Heart left ventricle (tissue), 16 donors: Measurements from ENCODE around the gene TFAP2B. TPM values are rescaled to one million over a fixed set of nuclear protein-coding genes. Genes with fewer than 3 reads are reported as not detected.

ENCODE experiments used
- ATAC-seq, 4 donors: fragments of 200-7000 bp; cut with Tn5 transposase; one replicate each; pipeline ENCODE4 v1.9.1; 2020 to 2022; ENCODE audit warnings: moderate library complexity in 4 of 4, mild to moderate bottlenecking in 3 of 4, moderate number of reproducible peaks in 1 of 4
- DNase-seq, 5 donors: peaks; one replicate each; pipeline ENCODE4 v3.0.0-alpha.2; 2020
- H3K27ac ChIP-seq, 12 donors: fragments of 200-600 bp; sonication (generic) in 4 of 12; one replicate each; pipeline versions ENCODE4 v1.5.0 to v1.8.0; 2016 to 2022; ENCODE audit warnings: mild to moderate bottlenecking in 2 of 12
- H3K27me3 ChIP-seq, 9 donors: fragments of 200-600 bp; sonication (generic) in 2 of 9; one replicate each; pipeline versions ENCODE4 v1.5.1 to v1.8.0; 2016 to 2022; ENCODE audit warnings: mild to moderate bottlenecking in 3 of 9
- H3K36me3 ChIP-seq, 9 donors: fragments of 200-600 bp; sonication (generic) in 2 of 9; one replicate each; pipeline versions ENCODE4 v1.5.0 to v1.8.0; 2018 to 2022; ENCODE audit warnings: mild to moderate bottlenecking in 2 of 9
- H3K4me1 ChIP-seq, 12 donors: fragments of 200-600 bp; sonication (generic) in 4 of 12; one replicate each; pipeline versions ENCODE4 v1.5.0 to v1.8.0; 2016 to 2022; ENCODE audit warnings: mild to moderate bottlenecking in 3 of 12
- H3K4me3 ChIP-seq, 12 donors: fragments of 200-600 bp; sonication (generic) in 4 of 12; one replicate each; pipeline versions ENCODE4 v1.5.0 to v1.8.0; 2017 to 2022; ENCODE audit warnings: mild to moderate bottlenecking in 9 of 12, moderate library complexity in 4 of 12
- H3K9me3 ChIP-seq, 12 donors: fragments of 200-600 bp; sonication (generic) in 4 of 12; one replicate each; pipeline versions ENCODE4 v1.5.0 to v1.8.0; 2016 to 2022; ENCODE audit warnings: mild to moderate bottlenecking in 1 of 12
- CTCF ChIP-seq, 12 donors: fragments of 200-600 bp; sonication (generic) in 4 of 12; IDR thresholded peaks; one replicate each; pipeline versions ENCODE4 v1.5.0 to v1.8.0; 2018 to 2022; ENCODE audit warnings: antibody characterized with exemption in 12 of 12, mild to moderate bottlenecking in 5 of 12
- POLR2A ChIP-seq, 2 donors: fragments of 450-650 bp; IDR thresholded peaks; one replicate each; pipeline ENCODE4 v1.6.1; 2017; ENCODE audit warnings: antibody characterized with exemption in 2 of 2, mild to moderate bottlenecking in 2 of 2, moderate library complexity in 2 of 2
- WGBS, 4 donors: extraction: QIAGEN DNeasy Blood & Tissue Kit in 2 of 4; methylation state at CpG; one replicate each; pipeline versions ENCODE4 v1.1.5 to v1.1.7; 2013 to 2018; 5-methylcytosine and 5-hydroxymethylcytosine counted together
- intact Hi-C, 10 donors: fragments of 100-400 bp; cut with DNase I; formaldehyde crosslinking; loops; one replicate each; pipeline versions ENCODE4 v1.11.1 to v1.14.2; 2022
- polyA plus RNA-seq, 2 donors: library from polyadenylated mRNA; stranded (reverse); fragments of 200-250 nt; gene quantifications; one replicate each; pipeline ENCODE4 v1.2.3, GENCODE V29; 2013
- total RNA-seq, 9 donors: library from RNA; depleted of rRNA in 2 of 9; stranded (reverse); fragments of >200 nt in 2 of 9; fragmentation: NEBNext Ultra II Directional in 3 of 9; extraction: Animal tissue kit (Norgen Biotek cat#: 25700) in 3 of 9; gene quantifications; one replicate each; pipeline versions ENCODE4 v1.1.0 to v1.2.4, GENCODE V29; 2016 to 2023
- donor health status: ischemic (EF 13 %, LVEDD 7.1; RV severe dilation, severe dysfunction).
- donor health status: healthy with polysubstance abuse.
- donor health status: DM: no; HTN: yes; CAD: no.
- donor health status: DM: no; HTN: no; CAD: no.
- donor health status: ischemic (EF 25% LVEDD 6.9; RV normal size, moderate dysfunction).
- donor health status: ischemic (EF 25% LVEDD 5.7; RV mildly dilated, moderate dysfunction).
- donor health status: healthy.
- donor health status: DM: yes; HTN: yes; CAD: no.
- donor health status: ischemic (EF 35%, LVEDD 5.7; RV mildly dilated, moderate dysfunction).
- donor health status: nonischemic (EF 11% LVEDD 7.7; RV severe dilation, severe dysfunction).
- donor health status: DM: yes; HTN: yes; CAD: no.
- donor health status: PGD.
- donor health status: ischemic (EF 29% LVEDD 5.4; RV normal size, mild dysfunction).
- donor health status: nonischemic (EF 23%, LVEDD 6.1; RV moderate dilation, normal function).

Gene TFAP2B
- total and polyA plus RNA-seq, 11 donors: not detected

- ATAC-seq (no peak), DNase-seq (no peak)
- Histone ChIP-seq H3K4me3 (no peak overlapping the region), H3K27me3 (peaks cover 0 to 15% (median 0%) of the 10 kb centered on the region in 9 donors), H3K4me1 (no peaks in the 10 kb centered on the region), H3K27ac (no peak overlapping the region), H3K36me3 (no peaks in the 10 kb centered on the region), H3K9me3 (no peaks in the 10 kb centered on the region)
- intact Hi-C loops: no loop called here
- no peak for TF ChIP-seq CTCF (IDR thresholded peaks at IDR 0.05)
- TF ChIP-seq POLR2A (IDR thresholded peaks at IDR 0.05): no peak
Measured at GRCh38 chr6:50807035-50807434, 11.6 kb upstream of the TFAP2B start.

GRCh38 chr6:50815436-50816114, 3.1 kb upstream of the TFAP2B start:
- WGBS, 4 donors: 7 to 11% (median 9%) methylated on average over 16 of the region's 16 CpGs
- DNase-seq (no peak), ATAC-seq (no peak)
- H3K4me1 ChIP-seq: peaks cover 0 to 19% (median 1%) of the 10 kb centered on the region in 12 donors
- no peaks in the 10 kb centered on the region for H3K36me3 ChIP-seq
- H3K27me3 ChIP-seq: peaks cover 10 to 79% (median 62%) of the 10 kb centered on the region in 9 donors
- H3K4me3 ChIP-seq: peak overlapping the region in 9 of 12 donors; percentile 2 to 51 (median 36)
- intact Hi-C loops: loop anchor here (2.0 to 10.0 kb wide), 7 partner anchors 1142 to 1209 kb away; no protein-coding TSS in a partner anchor
- TF ChIP-seq CTCF (IDR thresholded peaks at IDR 0.05): no peak
- no peaks in the 10 kb centered on the region for H3K9me3 ChIP-seq
- H3K27ac ChIP-seq: no peak overlapping the region

- TF ChIP-seq POLR2A (IDR thresholded peaks at IDR 0.05): no peak
- TF ChIP-seq CTCF (IDR thresholded peaks at IDR 0.05): peak; percentile 70 to 89 (median 79)
Measured at GRCh38 chr6:50816115-50816675, 2.5 kb upstream of the TFAP2B start.

GRCh38 chr6:50816947-50817645, 1.6 kb upstream of the TFAP2B start:
- intact Hi-C loops: loop anchor here (2.0 to 10.0 kb wide), 7 partner anchors 1140 to 1208 kb away; no protein-coding TSS in a partner anchor
- Histone ChIP-seq H3K27me3 (peaks cover 13 to 91% (median 76%) of the 10 kb centered on the region in 9 donors), H3K36me3 (no peaks in the 10 kb centered on the region), H3K4me3 (no peak overlapping the region), H3K4me1 (peaks cover 0 to 20% (median 1%) of the 10 kb centered on the region in 12 donors), H3K27ac (no peak overlapping the region), H3K9me3 (no peaks in the 10 kb centered on the region)
- WGBS, 4 donors: 5 to 10% (median 7%) methylated on average over 15 of the region's 15 CpGs
- DNase-seq: no peak
- ATAC-seq: no peak
- TF ChIP-seq POLR2A (IDR thresholded peaks at IDR 0.05): no peak
- TF ChIP-seq CTCF (IDR thresholded peaks at IDR 0.05): no peak

More at GRCh38 chr6:50816115-50816675, 2.5 kb upstream of the TFAP2B start:
- WGBS, 4 donors: 1 to 2% (median 1%) methylated on average over 14 of the region's 14 CpGs
- intact Hi-C loops: loop anchor here (2.0 to 10.0 kb wide), 7 partner anchors 1141 to 1209 kb away; no protein-coding TSS in a partner anchor
- DNase-seq (peak in 4 of 5 donors; percentile 33 to 62 (median 44)), ATAC-seq (no peak)
- Histone ChIP-seq H3K4me1 (peaks cover 0 to 20% (median 1%) of the 10 kb centered on the region in 12 donors), H3K36me3 (no peaks in the 10 kb centered on the region), H3K27me3 (peaks cover 11 to 85% (median 68%) of the 10 kb centered on the region in 9 donors), H3K4me3 (peak overlapping the region in 9 of 12 donors; percentile 2 to 51 (median 36)), H3K9me3 (no peaks in the 10 kb centered on the region), H3K27ac (no peak overlapping the region)
